K562 (cell line): ENCODE results near the gene ELOVL1. TPM values are rescaled to one million over a fixed set of nuclear protein-coding genes. Genes with fewer than 3 reads are reported as not detected.

Experiments
- CEBPG ChIP-seq, 3 experiments: fragments of 200-800 bp in 1 of 3; sonication (Bioruptor generic) in 1 of 3; sonication (generic) in 1 of 3; formaldehyde crosslinking in 1 of 3; IDR thresholded peaks in 2 of 3; conservative IDR thresholded peaks in 1 of 3; 2 replicates each; pipeline versions ENCODE4 v1.6.1 to v1.8.0; 2016 to 2022; ENCODE audit warnings: missing compliant biosample characterization in 2 of 3, missing genetic modification characterization in 2 of 3, mild to moderate bottlenecking in 1 of 3, missing genetic modification reagents in 1 of 3
- ILF3 ChIP-seq: fragments of 450-650 bp; IDR thresholded peaks from 2 replicates; pipeline ENCODE4 v1.6.1; 2018; ENCODE audit warnings: antibody characterized with exemption, mild to moderate bottlenecking, moderate library complexity, borderline replicate concordance
- NCOR1 ChIP-seq: fragments of 450-650 bp; IDR thresholded peaks from 2 replicates; pipeline ENCODE4 v1.6.1; 2016; ENCODE audit warnings: mild to moderate bottlenecking, moderate library complexity
- RERE ChIP-seq: sonication (generic); formaldehyde crosslinking; IDR thresholded peaks from 2 replicates; pipeline ENCODE4 v1.8.0; 2023; ENCODE audit warnings: missing genetic modification reagents, mild to moderate bottlenecking, borderline replicate concordance
- RFX1 ChIP-seq: fragments of 450-650 bp; IDR thresholded peaks from 2 replicates; pipeline ENCODE4 v1.6.1; 2016; ENCODE audit warnings: mild to moderate bottlenecking, moderate library complexity
- SIN3B ChIP-seq: fragments of 450-650 bp; IDR thresholded peaks from 2 replicates; pipeline ENCODE4 v1.6.1; 2017; ENCODE audit warnings: low read depth, mild to moderate bottlenecking, moderate library complexity
- ZNF175 ChIP-seq: fragments of 200-800 bp; sonication (Bioruptor generic); IDR thresholded peaks from 2 replicates; pipeline ENCODE4 v1.6.1; 2016; ENCODE audit warnings: low read depth, mild to moderate bottlenecking, missing genetic modification characterization, missing compliant biosample characterization
- ZNF197 ChIP-seq: fragments of 200-800 bp; sonication (Bioruptor generic); IDR thresholded peaks from 2 replicates; pipeline ENCODE4 v1.6.1; 2016; ENCODE audit warnings: low read depth, missing genetic modification characterization, missing compliant biosample characterization
- ZNF589 ChIP-seq: fragments of 200-800 bp; sonication (Bioruptor generic); IDR thresholded peaks from 2 replicates; pipeline ENCODE4 v1.6.1; 2016; ENCODE audit warnings: low read depth, missing genetic modification characterization, missing compliant biosample characterization
- polyA plus RNA-seq, 8 experiments: library from polyadenylated mRNA; depleted of rRNA in 4 of 8; stranded (reverse) in 5 of 8; unstranded in 3 of 8; fragments of >200 nt; fragmentation: Nextera tagmentation in 2 of 8; fragmentation: Illumina TruSeq in 1 of 8; extraction: Ambion mirVana in 2 of 8; extraction: Trizol in 1 of 8; gene quantifications; 2 replicates each; pipeline versions ENCODE4 v1.2.1 to v1.2.3, GENCODE V29; 2011 to 2014; ENCODE audit warnings: inconsistent platforms in 1 of 8, missing spikeins in 1 of 8
- total RNA-seq, 7 experiments: library from RNA; depleted of rRNA in 6 of 7; stranded (reverse); fragments of >200 nt in 6 of 7; fragmentation: Illumina TruSeq in 2 of 7; extraction: Trizol in 2 of 7; gene quantifications; 2 replicates each; pipeline versions ENCODE4 v1.2.1 to v1.2.3, GENCODE V29; 2011 to 2021; ENCODE audit warnings: low replicate concordance in 1 of 7
- TF ChIP-seq, protein P1 (sequence below): sonication (generic); formaldehyde crosslinking; IDR thresholded peaks from 2 replicates; pipeline ENCODE4 v1.8.1; 2023; ENCODE audit warnings: missing genetic modification reagents, mild to moderate bottlenecking, borderline replicate concordance
- TF ChIP-seq, protein P2 (sequence below), 2 experiments: fragments of 450-650 bp; IDR thresholded peaks; 2 replicates each; pipeline ENCODE4 v1.6.1; 2018; ENCODE audit warnings: mild to moderate bottlenecking in 2 of 2, low read depth in 1 of 2; ENCODE audit not compliant: partially characterized antibody in 2 of 2

Gene ELOVL1
- total and polyA plus RNA-seq, 9 of the 15 experiments (the other 6 are each of a cell fraction or from before 2014, with no cell fraction given) = 51.0 to 157 (median 70.3) TPM

DNA sequence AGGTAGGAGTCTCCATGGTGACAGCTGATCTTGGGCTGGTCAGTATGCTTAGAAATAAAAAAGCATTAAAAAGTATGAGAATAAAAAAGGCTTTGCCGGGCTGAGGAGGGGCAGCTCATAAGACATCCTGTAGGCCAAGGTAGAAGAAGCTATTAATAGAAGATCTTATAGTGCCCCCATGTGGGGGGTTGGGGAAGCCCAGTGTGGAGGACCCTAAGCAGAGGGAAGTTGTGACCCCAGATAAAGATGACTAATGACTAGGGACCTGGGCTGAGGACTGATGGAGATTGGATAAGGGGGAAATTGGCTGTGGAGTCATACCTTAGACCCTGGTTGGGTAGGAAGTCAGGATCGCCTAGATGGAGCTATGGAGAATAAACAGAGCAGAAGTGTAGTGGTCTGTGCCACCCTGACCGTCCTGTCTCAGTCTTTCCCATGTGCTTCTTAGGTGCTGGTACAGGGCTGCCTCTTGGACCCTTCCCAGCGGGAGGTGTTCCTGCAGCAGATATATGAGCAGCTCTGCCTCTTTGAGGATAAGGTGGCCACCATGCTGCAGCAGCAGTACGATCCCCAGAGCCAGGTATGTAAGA, 46.9 kb upstream of the ELOVL1 start (continued):
- TF ChIP-seq, protein P1, sequence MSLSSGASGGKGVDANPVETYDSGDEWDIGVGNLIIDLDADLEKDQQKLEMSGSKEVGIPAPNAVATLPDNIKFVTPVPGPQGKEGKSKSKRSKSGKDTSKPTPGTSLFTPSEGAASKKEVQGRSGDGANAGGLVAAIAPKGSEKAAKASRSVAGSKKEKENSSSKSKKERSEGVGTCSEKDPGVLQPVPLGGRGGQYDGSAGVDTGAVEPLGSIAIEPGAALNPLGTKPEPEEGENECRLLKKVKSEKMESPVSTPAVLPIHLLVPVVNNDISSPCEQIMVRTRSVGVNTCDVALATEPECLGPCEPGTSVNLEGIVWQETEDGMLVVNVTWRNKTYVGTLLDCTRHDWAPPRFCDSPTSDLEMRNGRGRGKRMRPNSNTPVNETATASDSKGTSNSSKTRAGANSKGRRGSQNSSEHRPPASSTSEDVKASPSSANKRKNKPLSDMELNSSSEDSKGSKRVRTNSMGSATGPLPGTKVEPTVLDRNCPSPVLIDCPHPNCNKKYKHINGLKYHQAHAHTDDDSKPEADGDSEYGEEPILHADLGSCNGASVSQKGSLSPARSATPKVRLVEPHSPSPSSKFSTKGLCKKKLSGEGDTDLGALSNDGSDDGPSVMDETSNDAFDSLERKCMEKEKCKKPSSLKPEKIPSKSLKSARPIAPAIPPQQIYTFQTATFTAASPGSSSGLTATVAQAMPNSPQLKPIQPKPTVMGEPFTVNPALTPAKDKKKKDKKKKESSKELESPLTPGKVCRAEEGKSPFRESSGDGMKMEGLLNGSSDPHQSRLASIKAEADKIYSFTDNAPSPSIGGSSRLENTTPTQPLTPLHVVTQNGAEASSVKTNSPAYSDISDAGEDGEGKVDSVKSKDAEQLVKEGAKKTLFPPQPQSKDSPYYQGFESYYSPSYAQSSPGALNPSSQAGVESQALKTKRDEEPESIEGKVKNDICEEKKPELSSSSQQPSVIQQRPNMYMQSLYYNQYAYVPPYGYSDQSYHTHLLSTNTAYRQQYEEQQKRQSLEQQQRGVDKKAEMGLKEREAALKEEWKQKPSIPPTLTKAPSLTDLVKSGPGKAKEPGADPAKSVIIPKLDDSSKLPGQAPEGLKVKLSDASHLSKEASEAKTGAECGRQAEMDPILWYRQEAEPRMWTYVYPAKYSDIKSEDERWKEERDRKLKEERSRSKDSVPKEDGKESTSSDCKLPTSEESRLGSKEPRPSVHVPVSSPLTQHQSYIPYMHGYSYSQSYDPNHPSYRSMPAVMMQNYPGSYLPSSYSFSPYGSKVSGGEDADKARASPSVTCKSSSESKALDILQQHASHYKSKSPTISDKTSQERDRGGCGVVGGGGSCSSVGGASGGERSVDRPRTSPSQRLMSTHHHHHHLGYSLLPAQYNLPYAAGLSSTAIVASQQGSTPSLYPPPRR (CRISPR knock-in tag) = no peak
- TF ChIP-seq ZNF175 (CRISPR knock-in tag) = no peak
- TF ChIP-seq SIN3B = no peak
- TF ChIP-seq CEBPG (CRISPR knock-in tag; IDR thresholded peaks at IDR 0.05) = no peak
- TF ChIP-seq CEBPG (tag; conservative IDR thresholded peaks at IDR 0.05 in 1 of 2, IDR thresholded peaks at IDR 0.05 in 1 of 2) = no peak
- TF ChIP-seq ZNF197 (CRISPR knock-in tag) = no peak
- peak; percentile 63; the same call in 1 of the 2 replicates for TF ChIP-seq ILF3
- TF ChIP-seq RFX1 = peak; percentile 28
- TF ChIP-seq NCOR1 = no peak
- TF ChIP-seq RERE (CRISPR knock-in tag) = no peak
- TF ChIP-seq ZNF589 (CRISPR knock-in tag) = no peak
- TF ChIP-seq, protein P2, sequence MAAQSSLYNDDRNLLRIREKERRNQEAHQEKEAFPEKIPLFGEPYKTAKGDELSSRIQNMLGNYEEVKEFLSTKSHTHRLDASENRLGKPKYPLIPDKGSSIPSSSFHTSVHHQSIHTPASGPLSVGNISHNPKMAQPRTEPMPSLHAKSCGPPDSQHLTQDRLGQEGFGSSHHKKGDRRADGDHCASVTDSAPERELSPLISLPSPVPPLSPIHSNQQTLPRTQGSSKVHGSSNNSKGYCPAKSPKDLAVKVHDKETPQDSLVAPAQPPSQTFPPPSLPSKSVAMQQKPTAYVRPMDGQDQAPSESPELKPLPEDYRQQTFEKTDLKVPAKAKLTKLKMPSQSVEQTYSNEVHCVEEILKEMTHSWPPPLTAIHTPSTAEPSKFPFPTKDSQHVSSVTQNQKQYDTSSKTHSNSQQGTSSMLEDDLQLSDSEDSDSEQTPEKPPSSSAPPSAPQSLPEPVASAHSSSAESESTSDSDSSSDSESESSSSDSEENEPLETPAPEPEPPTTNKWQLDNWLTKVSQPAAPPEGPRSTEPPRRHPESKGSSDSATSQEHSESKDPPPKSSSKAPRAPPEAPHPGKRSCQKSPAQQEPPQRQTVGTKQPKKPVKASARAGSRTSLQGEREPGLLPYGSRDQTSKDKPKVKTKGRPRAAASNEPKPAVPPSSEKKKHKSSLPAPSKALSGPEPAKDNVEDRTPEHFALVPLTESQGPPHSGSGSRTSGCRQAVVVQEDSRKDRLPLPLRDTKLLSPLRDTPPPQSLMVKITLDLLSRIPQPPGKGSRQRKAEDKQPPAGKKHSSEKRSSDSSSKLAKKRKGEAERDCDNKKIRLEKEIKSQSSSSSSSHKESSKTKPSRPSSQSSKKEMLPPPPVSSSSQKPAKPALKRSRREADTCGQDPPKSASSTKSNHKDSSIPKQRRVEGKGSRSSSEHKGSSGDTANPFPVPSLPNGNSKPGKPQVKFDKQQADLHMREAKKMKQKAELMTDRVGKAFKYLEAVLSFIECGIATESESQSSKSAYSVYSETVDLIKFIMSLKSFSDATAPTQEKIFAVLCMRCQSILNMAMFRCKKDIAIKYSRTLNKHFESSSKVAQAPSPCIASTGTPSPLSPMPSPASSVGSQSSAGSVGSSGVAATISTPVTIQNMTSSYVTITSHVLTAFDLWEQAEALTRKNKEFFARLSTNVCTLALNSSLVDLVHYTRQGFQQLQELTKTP (IDR thresholded peaks at IDR 0.05; ENCODE audit: low read depth in 1 of 2, partially characterized antibody in 2 of 2) = no peak
